ENCODE measurements around the gene SNRPA1.

SNRPA1 gene

GRCh38 chr15:101318839-101319238, 23.8 kb upstream of the SNRPA1 start:
- DNase-seq (ENCODE audit: low read depth), result no peak

GRCh38 chr15:101318147-101318819, 23.2 kb upstream of the SNRPA1 start:
- DNase-seq (ENCODE audit: low read depth), result no peak

- DNase-seq (ENCODE audit: low read depth), result no peak
Measured at GRCh38 chr15:101317336-101317872, 22.4 kb upstream of the SNRPA1 start.

GRCh38 chr15:101316529-101316928, 21.5 kb upstream of the SNRPA1 start:
- DNase-seq (ENCODE audit: low read depth), result no peak

- no peak for DNase-seq (ENCODE audit: low read depth)
Measured at GRCh38 chr15:101315736-101316135, 20.7 kb upstream of the SNRPA1 start.

GRCh38 chr15:101314336-101315125, 19.5 kb upstream of the SNRPA1 start:
- no peak for DNase-seq (ENCODE audit: low read depth)

- DNase-seq (ENCODE audit: low read depth), result no peak
Measured at GRCh38 chr15:101313041-101313761, 18.2 kb upstream of the SNRPA1 start.

GRCh38 chr15:101310508-101310907, 15.5 kb upstream of the SNRPA1 start:
- DNase-seq (ENCODE audit: low read depth), result no peak

GRCh38 chr15:101310161-101310480, 15.1 kb upstream of the SNRPA1 start:
- DNase-seq (ENCODE audit: low read depth), result no peak

GRCh38 chr15:101309436-101310160, 14.6 kb upstream of the SNRPA1 start:
- no peak for DNase-seq (ENCODE audit: low read depth)

- DNase-seq (ENCODE audit: low read depth), result no peak
Measured at GRCh38 chr15:101308604-101309435, 13.8 kb upstream of the SNRPA1 start.

GRCh38 chr15:101307897-101308603, 13.0 kb upstream of the SNRPA1 start:
- DNase-seq (ENCODE audit: low read depth), result no peak

- no peak for DNase-seq (ENCODE audit: low read depth)
Measured at GRCh38 chr15:101307048-101307896, 12.2 kb upstream of the SNRPA1 start.

GRCh38 chr15:101306341-101307047, 11.4 kb upstream of the SNRPA1 start:
- no peak for DNase-seq (ENCODE audit: low read depth)

GRCh38 chr15:101305820-101306255, 10.8 kb upstream of the SNRPA1 start:
- DNase-seq (ENCODE audit: low read depth), result no peak

- DNase-seq (ENCODE audit: low read depth), result no peak
Measured at GRCh38 chr15:101303408-101303807, 8.4 kb upstream of the SNRPA1 start.

GRCh38 chr15:101296418-101297405, 1.7 kb upstream of the SNRPA1 start:
- DNase-seq (ENCODE audit: low read depth), result no peak

Measured in activated gamma-delta T cell treated with anti-CD3 and anti-CD28 coated beads, Interleukin-2, amount 50 U/mL, for 16 hours (primary cell).